ENCODE data around the gene BCL7A.
A peak's percentile ranks its signal among the peaks of the same experiment; 100 is the strongest.
"Not testable (repeated sequence)": the region's sequence is repeated elsewhere in the genome, so short reads cannot be mapped to it uniquely, and the experiment has no call there.

The BCL7A gene

DNA sequence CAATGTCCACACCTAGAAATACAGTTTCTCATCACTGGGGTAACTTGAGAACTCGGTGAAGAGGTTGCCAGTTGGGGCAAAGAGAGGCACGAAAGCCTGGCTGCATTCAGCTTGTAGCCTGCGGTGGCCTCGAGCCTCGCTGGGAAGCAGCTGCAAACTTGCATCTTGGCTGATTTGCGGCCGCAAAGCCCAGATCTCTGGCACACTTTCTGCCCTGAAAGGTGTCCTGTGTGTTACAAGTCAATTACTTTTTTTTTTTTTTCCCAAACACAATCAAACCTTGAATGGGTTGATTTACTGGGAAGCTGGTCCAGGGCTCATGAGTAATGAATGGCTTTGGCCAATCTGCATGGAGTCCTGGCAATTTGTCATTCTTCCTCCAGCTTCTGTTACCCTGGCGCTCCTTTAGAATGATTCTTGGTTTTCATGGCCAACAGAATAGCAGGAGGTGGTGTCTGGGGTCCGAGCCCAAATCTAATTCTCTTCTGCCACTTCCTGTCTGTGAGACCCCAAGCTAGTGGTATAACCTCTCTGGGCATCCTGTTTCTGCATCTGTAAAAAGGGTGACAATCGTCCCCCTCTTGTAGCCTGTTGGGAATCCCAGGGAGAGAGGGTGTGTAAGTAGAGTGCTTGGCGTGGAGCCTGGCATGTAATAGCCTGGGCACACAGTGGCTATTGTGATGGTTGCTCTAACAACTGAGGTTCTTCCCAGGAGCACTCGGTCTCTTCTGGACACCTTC lies 6.7 kb downstream of the BCL7A start:
- DNase-seq, result no peak

DNA sequence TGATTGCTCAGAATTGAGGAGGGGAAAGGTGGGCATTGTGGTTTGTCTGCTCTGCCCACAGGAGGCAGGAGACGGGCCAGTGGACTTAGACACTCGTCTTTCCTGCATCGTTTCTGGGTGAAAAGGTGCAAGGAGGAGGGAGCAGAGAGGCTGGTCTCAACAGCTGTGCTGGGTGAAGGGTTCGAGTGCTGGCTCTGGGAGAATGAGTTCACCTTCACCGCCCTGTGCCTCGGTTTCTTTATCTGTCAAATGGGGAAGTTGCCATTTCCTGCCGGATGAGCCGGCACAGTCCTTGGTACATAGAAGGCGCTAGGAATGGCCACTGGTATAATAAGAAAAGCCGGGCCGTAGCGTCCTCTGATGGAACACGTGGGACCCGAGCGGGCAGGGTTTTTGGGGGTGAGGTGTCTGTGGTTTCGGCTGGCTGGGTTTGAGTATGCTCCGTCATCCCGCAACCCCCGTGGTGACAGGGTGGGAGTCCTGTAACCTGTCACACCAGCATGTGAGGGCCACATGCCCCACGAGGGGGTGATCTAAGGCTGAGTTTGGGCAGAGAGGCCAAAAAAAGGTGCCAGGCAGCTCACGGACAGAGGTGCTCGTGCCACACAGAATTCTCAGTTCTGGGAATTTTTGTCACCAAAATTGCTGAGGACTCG lies 7.3 kb downstream of the BCL7A start:
- no peak for DNase-seq

DNA sequence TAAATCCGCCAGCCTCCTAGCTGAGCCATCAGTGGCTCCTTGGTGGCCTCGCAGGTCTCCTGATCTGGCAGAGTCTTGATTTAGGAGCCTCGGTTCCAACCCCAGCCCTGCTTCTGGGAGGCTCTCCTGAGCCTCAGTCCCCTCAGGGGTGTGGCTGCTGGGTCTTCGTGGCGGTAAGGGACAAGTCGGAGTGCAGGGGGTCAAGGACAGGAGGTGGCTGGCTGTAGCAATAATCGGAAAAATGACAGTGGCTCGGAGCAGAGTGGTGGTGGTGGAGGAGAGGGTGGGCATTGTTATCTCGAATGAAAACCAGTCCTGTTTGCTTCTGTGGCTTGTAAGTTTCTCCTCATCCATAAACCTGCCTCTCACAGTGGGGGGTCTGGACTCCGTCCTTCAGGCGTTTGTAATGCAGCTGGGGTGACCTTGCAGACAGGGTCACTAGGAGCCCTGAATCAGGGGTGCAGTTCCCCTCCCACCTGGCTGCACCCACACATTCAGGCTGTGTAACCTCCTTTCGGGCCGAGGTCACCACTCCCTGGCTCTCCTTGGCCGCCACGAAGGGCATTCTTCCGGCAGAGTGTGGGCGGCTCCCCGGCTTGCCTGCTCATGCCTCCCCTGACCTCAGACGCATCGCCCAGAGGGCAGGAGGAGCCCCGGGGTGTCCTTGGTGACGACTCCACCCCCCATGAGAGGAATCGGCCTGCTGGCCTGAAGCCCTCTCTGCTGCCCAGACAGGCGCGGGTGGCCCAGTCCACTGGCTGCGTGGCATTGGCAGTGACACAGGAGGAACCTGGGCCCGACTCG lies 8.1 kb downstream of the BCL7A start:
- no peak for DNase-seq

- DNase-seq, result no peak
Observed at GRCh38 chr12:122030424-122031035, 8.8 kb downstream of the BCL7A start.

- DNase-seq, result peak in 1 of 2 donors; percentile 70
Observed at GRCh38 chr12:122031342-122032216, 9.9 kb downstream of the BCL7A start.

GRCh38 chr12:122032580-122032979 lies 10.9 kb downstream of the BCL7A start:
- DNase-seq, result no peak

DNA sequence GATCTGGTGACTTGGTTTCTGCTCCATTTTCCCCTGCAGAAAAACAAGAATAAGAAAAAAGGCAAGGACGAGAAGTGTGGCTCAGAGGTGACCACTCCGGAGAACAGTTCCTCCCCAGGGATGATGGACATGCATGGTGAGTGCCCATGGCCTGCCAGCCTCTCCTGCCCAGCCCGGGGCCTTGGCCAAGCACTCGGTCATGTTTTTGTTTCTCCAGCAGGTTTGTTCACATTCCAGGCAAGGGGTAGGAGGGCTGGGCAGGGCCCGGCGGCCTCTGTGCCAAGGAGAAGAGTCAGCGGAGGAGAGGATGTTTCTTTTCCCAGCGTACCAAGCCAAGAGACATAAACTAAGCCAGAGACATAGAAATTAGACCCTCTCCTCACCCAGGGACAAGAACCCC lies 13.6 kb downstream of the BCL7A start:
- no peak for DNase-seq

DNA sequence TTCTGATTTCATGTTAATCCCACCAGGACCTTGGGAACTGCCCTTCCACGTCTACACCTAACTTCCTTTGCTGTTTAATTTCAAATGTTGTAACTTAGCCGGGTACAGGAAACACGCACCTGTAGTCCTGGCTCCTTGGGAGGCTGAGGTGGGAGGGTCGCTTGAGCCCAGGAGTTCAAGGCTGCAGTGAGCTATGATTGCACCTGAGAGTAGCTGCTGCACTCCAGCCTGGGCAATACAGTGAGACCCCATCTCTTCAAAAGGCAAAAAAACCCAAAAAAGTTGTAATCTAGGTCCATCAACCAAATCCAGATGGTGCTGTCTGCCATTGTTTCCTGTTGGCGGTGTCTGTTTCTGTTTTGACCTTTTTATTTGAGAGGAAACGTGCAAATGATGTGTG lies 14.5 kb downstream of the BCL7A start:
- no peak for DNase-seq

DNA sequence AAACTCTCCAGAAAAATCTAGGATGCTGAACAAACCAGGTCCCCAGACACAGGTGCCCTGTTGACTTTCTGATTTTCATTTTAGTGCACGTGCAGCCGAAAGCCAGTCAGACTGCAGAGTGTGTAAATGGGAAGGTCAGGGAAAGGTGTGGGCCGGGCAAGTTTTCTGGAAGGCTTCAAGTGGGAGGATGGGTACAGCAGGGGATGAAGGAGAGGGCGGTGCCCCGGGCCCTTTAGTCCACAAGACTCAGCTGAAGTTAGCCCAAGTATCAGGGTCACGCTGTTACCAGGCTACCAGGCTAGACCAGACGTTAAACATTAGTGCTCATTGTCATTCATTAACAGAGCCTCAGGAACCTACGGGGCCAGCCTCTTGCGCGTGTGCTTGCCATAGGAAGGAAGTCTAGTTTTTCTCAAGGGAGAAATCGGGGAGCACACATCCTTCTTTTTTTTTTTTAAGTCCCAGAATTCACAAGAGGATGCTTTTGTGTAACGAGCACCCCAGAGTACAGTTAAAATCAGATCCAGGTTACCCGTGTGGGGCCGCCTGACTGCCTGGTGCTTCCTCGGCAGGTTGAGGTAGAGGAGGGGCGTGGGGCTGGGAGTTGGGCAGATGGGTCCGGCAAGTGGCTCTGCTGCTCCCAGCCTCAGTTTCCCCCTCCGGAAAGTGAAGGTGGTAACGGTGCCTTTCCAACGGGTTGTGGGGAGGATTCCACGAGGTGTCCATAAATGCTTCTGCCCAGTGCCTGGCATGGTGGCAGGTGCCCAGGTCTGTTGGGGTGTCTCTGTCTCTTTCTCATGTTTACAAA lies 19.1 kb downstream of the BCL7A start:
- DNase-seq, result no peak

DNA sequence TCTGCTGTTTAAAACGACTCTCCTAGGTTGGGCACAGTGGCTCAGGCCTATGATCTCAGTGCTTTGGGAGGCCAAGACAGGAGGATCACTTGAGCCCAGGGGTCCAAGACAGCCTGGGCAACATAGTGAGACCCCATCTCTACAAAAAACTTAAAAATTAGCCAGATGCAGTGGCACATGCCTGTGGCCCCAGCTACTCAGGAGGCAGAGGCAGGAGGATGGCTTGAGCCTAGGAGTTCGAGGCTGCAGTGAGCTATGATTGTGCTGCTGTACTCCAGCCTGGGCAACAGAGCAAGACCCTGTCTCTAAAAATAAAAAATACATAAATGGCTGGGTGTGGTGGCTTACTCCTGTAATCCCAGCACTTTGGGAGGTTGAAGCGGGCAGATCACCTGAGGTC lies 19.8 kb downstream of the BCL7A start:
- DNase-seq, result not testable (repeated sequence)

GRCh38 chr12:122042910-122043309 lies 21.2 kb downstream of the BCL7A start:
- no peak for DNase-seq

DNA sequence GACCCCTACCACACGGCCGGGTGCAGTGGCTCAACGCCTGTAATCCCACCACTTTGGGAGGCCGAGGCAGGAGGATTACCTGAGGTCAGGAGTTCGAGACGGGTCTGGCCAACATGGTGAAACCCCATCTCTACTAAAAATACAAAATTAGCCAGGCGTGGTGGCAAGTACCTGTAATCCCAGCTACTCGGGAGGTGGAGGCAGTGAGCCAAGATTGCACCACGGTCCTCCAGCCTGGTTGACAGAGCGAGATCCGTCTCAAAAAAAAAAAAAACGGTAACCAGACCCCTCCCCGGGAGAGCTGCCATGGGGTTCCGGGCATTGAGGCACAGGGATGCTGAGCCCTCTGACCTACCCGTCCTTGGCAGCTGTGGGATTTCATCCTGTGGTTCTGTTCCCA lies 21.8 kb downstream of the BCL7A start:
- DNase-seq, result no peak

DNA sequence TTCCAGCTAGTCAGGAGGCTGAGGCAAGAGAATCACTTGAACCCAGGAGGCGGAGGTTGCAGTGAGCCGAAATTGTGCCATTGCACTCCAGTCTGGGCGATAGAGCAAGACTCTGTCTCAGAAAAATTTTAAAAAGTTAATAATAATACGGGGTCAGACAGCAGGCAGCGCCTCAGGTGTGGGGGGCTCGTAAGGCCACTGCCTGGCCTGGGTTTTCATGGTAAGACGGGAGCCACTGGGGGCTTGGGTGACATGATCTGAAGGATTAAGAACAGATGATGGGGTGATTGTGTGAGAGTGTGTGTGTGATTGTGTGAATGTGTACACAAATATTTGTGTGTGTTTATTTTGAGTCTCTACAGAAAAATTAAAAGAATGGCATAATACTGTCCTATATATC lies 23.6 kb downstream of the BCL7A start:
- no peak for DNase-seq

- DNase-seq, result no peak
Observed at GRCh38 chr12:122046145-122046544, 24.5 kb downstream of the BCL7A start.

DNA sequence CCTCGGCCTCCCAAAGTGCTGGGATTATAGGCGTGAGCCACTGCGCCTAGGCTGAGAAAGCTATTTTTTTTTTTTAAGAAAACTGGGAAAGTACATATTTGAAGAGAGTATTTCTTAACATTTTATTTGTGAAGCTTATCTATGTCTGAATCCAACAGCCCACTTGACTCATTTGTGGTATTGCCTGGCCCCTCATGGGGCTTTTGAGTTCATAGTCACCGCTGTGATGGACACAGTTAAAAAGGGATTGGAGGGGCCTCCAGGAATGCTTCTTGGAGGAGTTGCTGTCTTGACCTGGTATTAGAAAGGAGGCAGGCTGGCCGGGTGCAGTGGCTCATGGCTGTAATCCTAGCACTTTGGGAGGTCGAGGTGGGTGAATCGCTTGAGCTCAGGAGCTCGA lies 26.5 kb downstream of the BCL7A start:
- no peak for DNase-seq

DNA sequence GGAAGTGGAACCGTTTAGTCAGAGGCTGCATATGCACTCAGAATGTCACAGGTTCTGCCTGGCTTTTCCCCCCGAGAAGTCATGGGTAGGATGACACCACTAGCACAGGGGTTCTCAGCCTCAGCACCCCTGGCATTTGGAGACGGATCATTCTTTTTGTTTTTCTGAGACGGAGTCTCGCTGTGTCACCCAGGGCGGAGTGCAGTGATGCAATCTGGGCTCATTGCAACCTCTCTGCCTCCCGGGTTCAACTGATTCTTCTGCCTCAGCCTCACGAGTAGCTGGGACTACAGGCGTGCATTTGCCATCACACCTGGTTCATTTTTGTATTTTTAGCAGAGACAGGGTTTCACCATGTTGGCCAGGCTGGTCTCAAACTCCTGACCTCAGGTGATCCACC lies 28.1 kb downstream of the BCL7A start:
- no peak for DNase-seq

GRCh38 chr12:122050706-122051105 lies 29.0 kb downstream of the BCL7A start:
- DNase-seq, result no peak

DNA sequence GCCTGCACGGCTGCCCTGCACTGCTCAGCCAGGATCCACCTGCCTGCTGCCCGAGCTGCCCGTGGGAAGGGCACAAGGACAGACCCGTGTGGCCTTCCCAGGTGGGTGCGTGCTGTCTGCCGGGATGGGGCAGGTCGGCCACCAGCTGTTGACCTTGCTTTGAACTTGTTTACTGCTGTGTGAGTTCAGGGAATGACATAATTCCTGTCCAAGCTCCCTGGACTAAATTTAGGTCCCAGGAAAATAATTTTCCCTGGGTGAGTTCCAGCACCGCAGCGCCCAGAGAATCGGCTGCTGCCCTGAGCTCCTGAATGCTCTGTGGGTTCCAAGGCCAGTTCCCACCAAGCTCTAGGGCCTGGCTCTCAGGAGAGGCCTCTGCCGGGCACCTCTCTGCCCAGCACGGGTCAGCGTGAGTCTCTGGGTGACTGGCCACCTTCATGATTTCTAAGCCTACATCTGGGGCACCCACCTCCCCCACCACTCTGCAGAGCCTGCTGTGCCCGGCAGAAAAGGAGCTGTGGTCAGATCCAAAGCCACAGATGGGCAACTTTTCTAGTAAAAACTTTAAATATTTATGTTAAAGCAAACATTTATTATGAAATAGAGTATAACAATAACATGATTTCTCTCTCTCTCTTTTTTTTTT lies 29.7 kb downstream of the BCL7A start:
- DNase-seq, result no peak

DNA sequence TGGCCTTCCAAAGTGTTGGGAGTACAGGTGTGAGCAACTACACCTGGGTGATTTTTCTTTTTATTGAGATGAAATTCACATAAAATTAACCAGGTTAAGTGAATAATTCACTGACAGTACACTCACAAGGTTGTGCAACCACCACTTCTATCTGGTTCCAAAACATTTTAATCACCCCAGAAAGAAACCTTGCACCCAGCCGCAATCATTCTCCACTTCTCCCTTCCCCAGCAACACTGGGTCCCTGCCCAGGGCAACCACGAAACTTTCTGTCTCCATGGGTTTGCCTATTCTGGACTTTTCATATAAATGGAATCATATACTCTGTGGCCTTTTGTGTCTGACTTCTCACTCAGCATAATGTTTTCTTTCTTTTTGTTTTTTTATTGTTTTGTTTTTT lies 30.6 kb downstream of the BCL7A start:
- DNase-seq, result no peak

GRCh38 chr12:122054842-122055520 lies 33.3 kb downstream of the BCL7A start:
- DNase-seq, result no peak
